WERI-Rb-1 (cell line): ENCODE data around the gene CCND1.

Experiments used
- DNase-seq: peaks from one replicate; pipeline ENCODE4 v3.0.0-alpha.2; 2020
- H3K27ac ChIP-seq: fragments of 250-450 bp; sonication (Bioruptor Pico); 2 replicates; pipeline ENCODE4 v1.5.1; 2020; ENCODE audit warnings: mild to moderate bottlenecking, moderate library complexity
- H3K27me3 ChIP-seq: fragments of 250-450 bp; sonication (Bioruptor Pico); 2 replicates; pipeline ENCODE4 v1.5.1; 2021; ENCODE audit warnings: mild to moderate bottlenecking, low read depth, moderate library complexity; ENCODE audit not compliant: insufficient read depth, severe bottlenecking
- H3K36me3 ChIP-seq: fragments of 250-450 bp; sonication (Bioruptor Pico); 2 replicates; pipeline ENCODE4 v1.5.1; 2020; ENCODE audit warnings: mild to moderate bottlenecking, moderate library complexity
- H3K4me3 ChIP-seq: 2 replicates; pipeline ENCODE4 v1.5.1; 2011; ENCODE audit warnings: low read depth, mild to moderate bottlenecking, control low read depth, low read length
- H3K9me3 ChIP-seq: fragments of 250-450 bp; sonication (Bioruptor Pico); 2 replicates; pipeline ENCODE4 v1.5.1; 2021; ENCODE audit warnings: mild to moderate bottlenecking, moderate library complexity; ENCODE audit not compliant: severe bottlenecking
- CTCF ChIP-seq: IDR thresholded peaks from 2 replicates; pipeline ENCODE4 v1.5.1; 2011; ENCODE audit warnings: low read depth, mild to moderate bottlenecking, control low read depth, inconsistent platforms, low read length

CCND1 gene

GRCh38 chr11:69659591-69659990, 18.6 kb downstream of the CCND1 start:
- no peak for DNase-seq
- H3K36me3 ChIP-seq = no peaks in the 10 kb centered on the region
- no peak for TF ChIP-seq CTCF

GRCh38 chr11:69660001-69660500, 19.1 kb downstream of the CCND1 start:
- no peaks in the 10 kb centered on the region for H3K27me3 ChIP-seq
- no peak for DNase-seq
- H3K9me3 ChIP-seq = no peaks in the 10 kb centered on the region
- H3K4me3 ChIP-seq = no peak overlapping the region
- TF ChIP-seq CTCF = no peak
- H3K27ac ChIP-seq = no peak overlapping the region
- H3K36me3 ChIP-seq = no peaks in the 10 kb centered on the region; the same call in 1 of the 2 replicates

More at GRCh38 chr11:69659591-69659990, 18.6 kb downstream of the CCND1 start:
- no peaks in the 10 kb centered on the region for H3K9me3 ChIP-seq
- H3K27me3 ChIP-seq = no peaks in the 10 kb centered on the region
- no peak overlapping the region for H3K27ac ChIP-seq
- H3K4me3 ChIP-seq = no peak overlapping the region

GRCh38 chr11:69661413-69661715, 20.4 kb downstream of the CCND1 start:
- H3K4me3 ChIP-seq = no peak overlapping the region
- no peak for TF ChIP-seq CTCF
- no peaks in the 10 kb centered on the region for H3K27me3 ChIP-seq
- no peaks in the 10 kb centered on the region for H3K9me3 ChIP-seq
- no peak for DNase-seq
- H3K27ac ChIP-seq = no peak overlapping the region
- no peaks in the 10 kb centered on the region; the same call in 1 of the 2 replicates for H3K36me3 ChIP-seq

GRCh38 chr11:69662021-69662698, 21.2 kb downstream of the CCND1 start:
- peak; percentile 41 for TF ChIP-seq CTCF
- no peak overlapping the region for H3K4me3 ChIP-seq
- no peak for DNase-seq
- no peaks in the 10 kb centered on the region for H3K27me3 ChIP-seq
- no peaks in the 10 kb centered on the region; the same call in 1 of the 2 replicates for H3K36me3 ChIP-seq
- H3K9me3 ChIP-seq = no peaks in the 10 kb centered on the region
- H3K27ac ChIP-seq = no peak overlapping the region

GRCh38 chr11:69662806-69663205, 21.9 kb downstream of the CCND1 start:
- Histone ChIP-seq H3K9me3 (no peaks in the 10 kb centered on the region), H3K27me3 (no peaks in the 10 kb centered on the region), H3K4me3 (no peak overlapping the region), H3K36me3 (no peaks in the 10 kb centered on the region; the same call in 1 of the 2 replicates), H3K27ac (no peak overlapping the region)
- TF ChIP-seq CTCF = no peak
- DNase-seq = no peak

GRCh38 chr11:69663326-69663725, 22.4 kb downstream of the CCND1 start:
- Histone ChIP-seq H3K36me3 (no peaks in the 10 kb centered on the region; the same call in 1 of the 2 replicates), H3K4me3 (no peak overlapping the region), H3K27ac (no peak overlapping the region), H3K27me3 (no peaks in the 10 kb centered on the region), H3K9me3 (no peaks in the 10 kb centered on the region)
- no peak for TF ChIP-seq CTCF
- DNase-seq = no peak
